Measurements from ENCODE around the gene MTM1.

The MTM1 gene

GRCh38 chrX:150568320-150569154 lies at the start of gene MTM1:
MTM1 (plus strand) TSS chrX:150568621; CDS start chrX:150592615, 23,994 bp downstream.
- DNase-seq: peak; percentile 87 to 90

GRCh38 chrX:150522494-150522893 lies 45.9 kb upstream of the MTM1 start:
- DNase-seq: no peak

GRCh38 chrX:150525061-150525919 lies 43.1 kb upstream of the MTM1 start:
- no peak for DNase-seq

DNA sequence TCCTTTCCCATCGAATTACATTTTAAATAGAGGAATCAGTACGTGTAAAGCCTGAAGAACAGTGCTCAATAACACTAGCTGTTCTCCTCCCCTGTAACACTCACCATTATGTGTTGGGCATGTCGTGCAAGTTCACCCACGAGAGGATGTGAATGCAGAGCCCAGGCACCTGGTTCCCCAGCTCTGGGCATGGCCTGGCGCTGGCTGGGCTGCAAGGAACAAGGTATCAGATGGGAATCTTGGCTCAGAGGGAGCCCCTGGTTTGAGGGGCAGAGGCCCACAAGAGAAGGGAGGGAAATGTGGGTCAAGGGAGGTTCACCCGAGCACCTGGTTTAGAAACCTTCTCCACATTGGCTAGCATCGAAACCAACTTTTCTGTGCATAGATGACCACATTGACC lies 41.7 kb upstream of the MTM1 start:
- no peak for DNase-seq

DNA sequence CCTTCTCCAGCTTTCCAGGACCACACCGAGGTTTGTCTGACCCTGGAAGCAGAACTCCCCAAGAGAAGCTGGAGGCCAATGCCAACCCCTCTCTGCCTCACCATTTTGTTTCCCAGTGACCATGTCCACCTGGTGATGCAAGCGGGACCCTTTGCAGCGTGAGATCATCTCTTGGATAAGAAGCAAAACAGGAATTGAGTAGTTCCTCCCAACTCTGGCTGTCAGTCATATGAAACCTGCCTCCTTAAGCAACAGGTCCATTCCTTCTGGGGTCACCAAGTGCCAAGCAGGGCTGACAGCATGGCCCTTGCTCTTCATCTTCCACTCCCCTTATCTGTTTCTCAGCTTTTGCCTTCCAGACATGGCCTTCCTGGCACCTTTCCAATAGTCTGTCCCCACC lies 41.3 kb upstream of the MTM1 start:
- DNase-seq: no peak

- DNase-seq: no peak
These were observed 38.8 kb upstream of the MTM1 start for GRCh38 chrX:150529587-150529986.

GRCh38 chrX:150530821-150531220 lies 37.6 kb upstream of the MTM1 start:
- DNase-seq: no peak

GRCh38 chrX:150531467-150531866 lies 37.0 kb upstream of the MTM1 start:
- no peak for DNase-seq

GRCh38 chrX:150533863-150534262 lies 34.6 kb upstream of the MTM1 start:
- DNase-seq: no peak

GRCh38 chrX:150536455-150537116 lies 31.8 kb upstream of the MTM1 start:
- DNase-seq: no peak

DNA sequence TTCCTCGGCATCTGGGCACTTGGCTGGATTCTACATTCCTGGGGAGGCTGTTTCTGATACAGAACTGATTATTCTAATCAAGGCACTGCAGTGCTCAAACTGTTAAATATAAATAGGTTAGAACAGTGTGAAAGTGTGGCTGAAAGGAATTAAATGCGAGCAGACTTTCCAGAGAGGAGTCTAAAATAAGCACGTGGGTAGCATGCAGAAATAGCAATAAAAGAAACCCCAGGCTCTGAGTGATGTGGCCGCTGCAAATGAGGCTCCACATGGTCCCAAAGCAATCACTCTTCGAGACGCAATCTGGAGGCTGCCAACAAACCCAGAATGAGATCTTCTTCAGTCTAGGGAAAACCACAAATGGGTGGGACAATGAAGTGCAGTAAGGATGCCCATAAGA lies 30.6 kb upstream of the MTM1 start:
- DNase-seq: no peak

DNA sequence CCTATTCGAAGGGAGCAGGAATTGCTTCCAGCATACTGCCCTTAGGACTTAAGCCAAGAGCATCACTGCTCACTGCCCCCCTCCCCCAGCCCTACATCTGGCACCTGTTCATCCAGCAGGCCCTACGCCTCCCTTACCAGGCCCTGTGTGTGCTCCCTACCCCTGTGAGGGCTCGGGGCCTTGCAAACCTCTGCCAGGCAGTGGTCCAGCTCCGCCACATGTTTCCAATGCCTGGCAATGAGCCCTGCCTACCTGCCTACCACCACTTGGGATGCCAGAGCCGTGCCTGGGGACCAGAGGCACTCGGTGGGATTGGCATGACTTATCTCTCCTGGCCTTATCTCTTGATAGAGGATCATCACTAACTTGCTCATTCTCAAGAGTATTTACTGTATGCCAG lies 27.5 kb upstream of the MTM1 start:
- DNase-seq: no peak

DNA sequence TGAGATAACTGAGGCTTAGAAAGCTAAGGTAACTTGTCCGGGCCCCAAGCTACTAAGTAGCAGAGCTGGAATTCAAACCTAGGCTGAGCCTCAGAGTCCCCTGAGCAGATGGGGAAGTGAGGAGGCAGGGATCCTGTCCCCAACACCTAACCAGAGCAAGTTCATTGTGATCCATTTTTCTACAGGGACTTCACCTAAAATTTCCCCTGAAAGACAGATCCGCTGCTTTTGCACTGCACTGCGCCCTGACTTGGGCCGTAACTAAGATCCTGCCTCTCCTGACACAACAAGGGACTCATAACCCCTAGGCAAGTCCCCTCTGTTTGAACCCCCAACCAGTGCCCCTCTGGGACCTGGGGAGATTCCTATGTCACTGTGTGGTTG lies 25.6 kb upstream of the MTM1 start:
- no peak for DNase-seq

GRCh38 chrX:150543230-150544155 lies 24.9 kb upstream of the MTM1 start:
- no peak for DNase-seq

- DNase-seq: peak in 1 of 2 donors; percentile 6
These were observed 24.1 kb upstream of the MTM1 start for GRCh38 chrX:150544222-150544787.

DNA sequence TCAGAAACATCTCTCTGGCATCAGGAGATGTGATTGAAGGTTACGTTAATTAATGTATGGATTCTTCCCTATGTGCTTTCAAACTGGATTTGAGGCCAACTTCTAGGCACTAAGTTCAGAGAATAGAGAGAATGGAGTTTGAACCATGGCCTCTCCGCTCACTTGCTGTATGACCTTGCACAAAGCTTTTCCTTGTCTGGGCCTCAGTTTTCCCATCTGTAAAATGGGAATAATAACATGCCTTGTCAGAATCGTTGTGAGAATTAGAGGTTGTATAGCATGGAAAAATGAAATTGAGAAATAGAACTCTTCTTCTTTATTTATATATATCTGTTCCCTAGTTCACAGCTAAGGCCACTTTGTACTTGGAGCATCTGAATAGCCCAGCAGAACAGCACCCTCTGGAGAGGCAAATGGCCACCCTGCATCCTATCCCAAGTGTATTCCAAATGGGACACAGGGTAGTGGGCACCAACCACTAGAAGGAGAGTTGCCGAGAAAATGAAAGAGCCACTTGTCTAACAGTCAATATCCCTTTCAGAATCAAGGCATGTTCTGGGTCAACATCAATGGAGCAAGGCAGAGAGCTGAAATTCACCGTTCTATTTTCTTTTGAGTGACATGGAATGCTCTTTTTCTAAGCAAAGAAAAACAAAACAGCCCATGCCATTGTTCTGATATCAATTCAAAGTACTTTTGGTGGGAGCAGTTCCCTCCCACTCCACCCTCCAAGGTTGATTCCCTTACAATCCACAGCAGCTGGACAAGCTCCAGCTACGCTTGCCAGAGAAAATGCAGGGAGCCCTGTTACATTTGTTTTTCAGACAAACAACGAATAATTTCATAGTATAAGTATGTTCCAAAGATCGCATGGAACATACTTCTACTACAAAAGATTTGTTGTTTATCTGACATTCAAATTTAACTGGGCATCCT lies 23.3 kb upstream of the MTM1 start:
- no peak for DNase-seq

DNA sequence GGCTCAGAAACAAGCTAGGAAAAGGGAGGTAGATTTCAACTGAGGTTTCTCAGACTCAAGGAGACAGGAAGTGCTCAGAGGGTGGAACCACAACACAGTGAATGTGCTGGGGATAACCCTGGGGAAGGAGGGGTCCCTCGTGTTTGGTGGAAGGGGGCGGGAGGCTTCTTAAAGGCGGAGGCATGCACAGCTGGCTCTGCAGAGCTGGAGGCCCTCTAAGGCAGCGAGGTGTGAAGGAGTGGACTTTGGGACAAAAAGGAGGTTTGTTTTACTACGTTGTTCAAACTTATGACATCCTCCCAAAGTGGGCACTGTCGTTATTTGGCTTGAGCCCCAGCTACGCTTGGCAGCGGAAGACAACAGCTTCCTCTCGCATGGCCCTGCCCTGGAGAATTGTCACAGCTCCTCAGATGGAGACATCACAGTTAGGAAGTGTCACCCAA lies 21.7 kb upstream of the MTM1 start:
- peak; percentile 15 to 17 for DNase-seq

DNA sequence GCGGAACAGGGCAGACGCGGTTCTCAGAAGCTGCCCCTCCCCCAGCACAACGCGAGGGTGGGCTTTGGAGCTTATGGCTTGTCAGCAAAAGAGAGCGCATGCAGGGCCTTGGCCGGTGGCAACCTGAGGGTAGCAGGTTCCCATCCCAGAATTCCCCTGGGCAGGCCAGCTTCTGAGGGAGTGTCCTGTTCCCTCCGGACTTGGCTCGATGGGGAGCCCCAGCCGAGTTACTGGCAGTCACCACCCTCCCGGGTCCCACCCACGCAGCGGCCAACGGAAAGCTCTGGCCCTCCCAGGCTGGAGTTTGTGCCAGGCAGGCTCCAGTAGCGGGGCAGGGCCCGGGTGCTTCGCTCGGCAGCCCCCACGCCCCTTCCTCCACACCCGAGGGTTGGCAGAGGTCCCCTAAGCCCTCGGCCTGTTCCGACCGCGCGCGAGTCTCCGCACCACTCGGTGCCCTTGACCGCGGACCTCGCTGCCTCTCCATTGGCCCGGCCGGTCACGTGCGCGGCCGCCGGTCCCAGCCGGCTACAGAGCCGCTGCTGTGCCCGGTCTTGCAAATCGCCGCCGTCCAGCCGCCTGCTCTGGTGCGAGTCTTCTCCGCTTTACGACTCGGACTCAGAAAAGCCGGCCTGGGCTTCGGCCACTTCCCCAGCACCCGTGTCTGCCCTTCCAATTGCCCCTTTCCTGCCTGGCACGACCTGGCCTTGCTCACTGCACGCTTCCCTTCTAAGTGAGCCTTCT lies 20.9 kb upstream of the MTM1 start:
- DNase-seq: peak in 1 of 2 donors; percentile 5

GRCh38 chrX:150548251-150548650 lies 20.2 kb upstream of the MTM1 start:
- DNase-seq: no peak

DNA sequence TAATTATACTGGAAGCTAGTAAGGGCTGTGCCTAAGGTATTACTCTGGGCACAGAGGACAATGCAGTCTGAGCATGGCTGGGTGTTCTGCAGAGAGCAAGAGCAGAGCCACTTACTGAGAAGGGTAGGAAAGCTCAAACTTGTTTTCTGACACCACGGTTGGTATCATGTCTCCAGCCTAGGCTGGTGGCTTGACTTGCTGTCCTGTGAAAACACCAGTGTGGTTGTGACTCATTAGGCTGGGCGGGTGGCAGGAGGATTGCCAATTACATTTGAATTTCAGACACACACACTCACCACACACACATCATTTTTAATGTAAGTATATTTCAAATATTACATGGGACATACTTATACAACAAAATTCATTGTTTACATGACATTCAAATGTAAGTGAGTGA lies 19.7 kb upstream of the MTM1 start:
- DNase-seq: no peak
